ENCODE results near the gene AMZ2.
"Not testable (repeated sequence)": the region's sequence is repeated elsewhere in the genome, so short reads cannot be mapped to it uniquely, and the experiment has no call there.

AMZ2 gene, protein sequence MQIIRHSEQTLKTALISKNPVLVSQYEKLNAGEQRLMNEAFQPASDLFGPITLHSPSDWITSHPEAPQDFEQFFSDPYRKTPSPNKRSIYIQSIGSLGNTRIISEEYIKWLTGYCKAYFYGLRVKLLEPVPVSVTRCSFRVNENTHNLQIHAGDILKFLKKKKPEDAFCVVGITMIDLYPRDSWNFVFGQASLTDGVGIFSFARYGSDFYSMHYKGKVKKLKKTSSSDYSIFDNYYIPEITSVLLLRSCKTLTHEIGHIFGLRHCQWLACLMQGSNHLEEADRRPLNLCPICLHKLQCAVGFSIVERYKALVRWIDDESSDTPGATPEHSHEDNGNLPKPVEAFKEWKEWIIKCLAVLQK

DNA sequence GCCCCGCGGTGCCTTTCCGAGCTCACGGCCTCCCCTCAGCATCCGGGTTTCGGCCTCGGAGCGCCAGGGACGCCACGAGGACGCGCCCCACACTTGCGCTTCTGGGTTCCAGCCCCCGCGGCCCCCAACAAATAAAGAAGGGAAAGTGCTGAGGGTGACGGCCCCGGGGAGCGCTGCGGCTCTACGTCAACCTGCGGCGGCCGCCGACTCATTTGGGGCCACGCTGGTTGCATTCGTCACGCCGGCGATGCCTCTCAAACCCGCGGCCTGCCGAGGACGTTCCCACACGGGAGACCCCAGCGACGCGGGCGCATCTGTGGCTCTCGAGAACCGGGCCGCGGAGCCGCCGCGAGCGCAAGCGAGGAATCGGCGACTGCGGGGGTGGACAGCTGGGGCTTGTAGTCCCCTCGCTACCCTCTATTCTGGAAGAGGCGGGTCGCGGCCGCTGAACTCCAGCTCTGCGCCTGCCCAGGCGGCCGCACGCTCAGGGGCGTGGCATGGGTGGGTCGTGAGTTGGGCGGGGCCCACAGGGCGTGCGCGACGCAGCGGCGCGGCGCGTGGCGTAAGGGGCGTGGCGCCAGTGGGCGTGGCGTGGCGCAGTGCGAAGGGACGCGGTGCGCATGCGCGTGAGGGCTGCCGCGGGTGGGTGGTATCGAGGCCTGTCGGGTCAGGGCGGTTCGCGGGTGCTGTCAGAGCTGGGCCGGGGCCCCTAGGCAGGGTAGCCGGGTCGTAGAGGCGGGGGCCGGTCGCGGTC, at the start of gene AMZ2:
TSS of gene AMZ2 (plus strand) at position 599 of the 754 bp plus-strand sequence. CDS start 2,145 bp downstream, outside the sequence.
- DNase-seq: peak; percentile 97

DNA sequence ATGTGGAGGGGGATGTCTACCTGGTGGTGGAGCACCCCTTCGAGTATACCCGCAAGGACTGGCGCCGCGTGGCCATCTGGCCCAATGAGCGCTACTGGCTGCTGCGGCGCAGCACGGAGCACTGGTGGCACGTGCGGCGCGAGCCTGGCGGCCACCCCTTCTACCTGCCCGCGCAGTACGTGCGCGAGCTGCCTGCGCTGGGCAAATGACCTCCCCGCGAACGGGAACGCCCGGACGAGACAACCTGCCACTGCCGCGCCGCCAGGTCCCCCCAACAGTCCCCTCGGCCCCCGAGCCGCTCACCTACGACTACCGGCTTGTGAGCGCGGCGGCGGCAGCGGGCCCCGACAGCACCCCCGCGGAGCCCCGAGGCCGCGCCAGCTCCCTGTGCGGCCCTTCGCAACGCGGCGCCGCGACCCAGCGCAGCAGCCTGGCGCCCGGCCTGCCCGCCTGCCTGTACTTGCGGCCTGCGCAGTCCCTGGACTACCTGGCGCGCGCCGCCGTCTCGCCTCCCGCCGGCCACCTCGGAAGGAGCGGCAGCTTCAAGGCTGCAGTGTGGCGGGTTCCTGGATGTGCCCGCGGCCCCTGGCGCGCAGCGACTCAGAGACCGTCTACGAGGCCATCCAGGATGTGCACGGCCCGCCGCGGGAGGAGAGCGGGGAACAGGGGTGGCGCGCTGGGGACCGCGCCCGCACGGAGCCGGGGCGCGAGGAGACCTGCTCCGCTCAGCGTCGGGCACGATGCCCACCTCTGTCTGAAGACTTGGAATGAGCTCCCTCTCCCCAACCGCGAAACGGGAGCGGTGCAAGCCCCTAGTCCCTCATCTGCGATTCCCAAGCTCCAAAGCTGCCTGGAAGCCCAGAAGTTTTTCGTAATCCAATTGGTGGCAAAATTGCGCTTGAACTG, 48.7 kb upstream of the AMZ2 start:
- no peak for DNase-seq

DNA sequence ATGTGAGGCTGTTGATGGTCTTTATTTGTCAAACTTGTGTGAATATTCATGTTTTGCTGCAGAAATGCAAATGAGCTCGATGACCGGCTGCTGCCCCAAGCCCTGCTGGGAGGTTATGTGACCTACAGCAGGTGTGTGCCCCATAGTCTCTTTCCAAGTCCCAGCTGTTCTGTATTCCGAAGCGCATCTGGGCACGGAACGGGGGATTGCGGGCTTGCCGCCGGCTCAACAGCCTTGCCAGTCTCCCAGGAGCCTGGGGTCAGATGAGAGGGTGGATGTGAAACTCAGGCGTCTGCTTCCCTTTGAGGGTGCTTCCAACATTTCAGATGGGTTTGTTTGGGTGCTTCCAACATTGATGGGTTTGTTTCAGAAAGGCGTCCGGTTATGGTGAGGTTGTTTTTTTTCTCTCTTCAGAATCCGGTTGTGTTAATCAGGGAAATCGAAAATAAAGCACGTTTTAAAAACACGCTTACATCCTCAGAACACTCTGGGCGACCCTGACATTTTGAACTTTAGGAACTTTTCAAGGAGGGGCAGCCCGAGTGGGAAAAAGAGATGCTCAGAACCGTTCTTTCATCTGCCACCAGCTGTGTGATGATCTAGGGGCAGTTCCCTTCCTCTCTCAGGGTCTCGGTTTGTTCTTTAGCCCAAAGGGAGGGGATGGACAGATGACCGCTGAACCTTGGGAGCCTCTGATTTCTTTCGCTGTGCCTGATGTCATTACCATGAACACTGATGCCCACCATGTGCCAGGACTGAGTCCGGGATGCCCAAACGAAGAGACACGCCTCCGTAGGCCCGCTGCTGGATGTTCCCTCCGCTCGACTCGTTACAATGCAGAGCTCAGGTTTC, 47.8 kb upstream of the AMZ2 start:
- DNase-seq: no peak

DNA sequence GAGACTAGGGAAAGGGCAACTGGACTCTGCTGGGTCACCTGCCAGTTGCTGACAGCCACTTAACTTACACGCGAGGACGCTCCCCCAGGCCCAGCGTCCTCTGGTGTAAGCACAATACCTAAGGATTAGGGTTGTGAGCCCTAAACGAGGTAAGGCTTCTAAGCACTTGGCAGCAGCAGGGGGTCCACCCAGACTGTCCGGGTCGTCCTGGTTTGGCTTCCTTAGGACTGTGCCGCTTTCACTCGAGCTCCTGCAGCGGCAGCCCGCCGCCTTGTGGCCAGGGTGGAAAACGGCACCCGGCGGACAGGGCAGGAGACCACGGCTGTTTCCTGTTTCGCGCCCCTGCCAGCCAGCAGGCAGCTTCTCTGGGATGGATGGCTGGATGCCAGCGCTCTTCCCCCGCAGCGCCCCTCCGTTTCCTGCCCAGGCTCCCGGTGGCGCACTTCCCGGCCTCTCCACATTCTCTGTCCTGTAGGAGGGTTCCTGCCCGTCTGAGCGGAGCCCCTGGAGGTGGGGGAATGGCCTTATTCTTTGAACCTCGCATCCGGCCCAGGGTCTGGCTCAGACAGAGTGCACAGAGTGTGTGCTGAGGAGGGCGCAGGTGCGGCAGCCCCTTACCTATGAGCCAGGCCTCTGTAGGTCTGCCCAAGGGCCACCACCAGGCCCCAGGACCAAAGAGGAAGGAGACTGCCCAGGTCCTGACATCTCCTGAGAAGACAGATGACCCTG, 47.0 kb upstream of the AMZ2 start:
- peak; percentile 86 for DNase-seq

DNA sequence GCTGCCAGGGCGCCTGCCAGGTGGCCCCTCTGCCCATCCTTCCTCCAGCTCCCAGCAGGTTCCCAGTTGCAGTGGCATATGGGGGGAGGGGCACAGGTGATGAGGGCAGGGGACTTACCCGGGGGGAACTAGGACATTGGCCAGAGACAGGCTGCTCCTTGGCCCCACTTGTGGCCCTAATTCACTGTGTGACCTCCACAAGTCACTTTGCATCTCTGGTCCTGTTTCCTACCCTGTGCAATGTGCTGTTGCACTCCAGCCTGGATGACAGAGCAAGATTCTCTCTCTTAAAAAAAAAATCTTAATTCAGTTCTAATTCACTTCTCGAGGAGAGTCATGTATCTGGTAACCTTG, 46.4 kb upstream of the AMZ2 start:
- DNase-seq: not testable (repeated sequence)

DNA sequence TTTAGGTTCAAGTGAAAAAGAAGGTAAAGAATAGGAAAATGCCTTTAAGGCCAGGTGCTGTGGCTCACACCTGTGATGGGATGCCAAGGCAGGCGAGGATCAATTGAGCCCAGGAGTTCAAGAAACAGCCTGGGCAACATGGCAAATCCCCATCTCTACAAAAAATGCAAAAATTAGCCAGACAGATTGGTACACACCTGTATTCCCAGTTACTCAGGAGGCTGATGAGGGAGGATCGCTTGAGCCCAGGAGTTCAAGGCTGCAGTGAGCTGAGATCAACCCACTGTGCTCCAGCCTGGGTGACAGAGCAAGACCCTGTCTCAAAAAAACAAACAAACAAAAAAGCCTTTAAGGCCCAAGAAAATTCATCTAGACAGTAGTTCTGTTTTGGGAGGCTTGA, 45.5 kb upstream of the AMZ2 start:
- DNase-seq: not testable (repeated sequence)

DNA sequence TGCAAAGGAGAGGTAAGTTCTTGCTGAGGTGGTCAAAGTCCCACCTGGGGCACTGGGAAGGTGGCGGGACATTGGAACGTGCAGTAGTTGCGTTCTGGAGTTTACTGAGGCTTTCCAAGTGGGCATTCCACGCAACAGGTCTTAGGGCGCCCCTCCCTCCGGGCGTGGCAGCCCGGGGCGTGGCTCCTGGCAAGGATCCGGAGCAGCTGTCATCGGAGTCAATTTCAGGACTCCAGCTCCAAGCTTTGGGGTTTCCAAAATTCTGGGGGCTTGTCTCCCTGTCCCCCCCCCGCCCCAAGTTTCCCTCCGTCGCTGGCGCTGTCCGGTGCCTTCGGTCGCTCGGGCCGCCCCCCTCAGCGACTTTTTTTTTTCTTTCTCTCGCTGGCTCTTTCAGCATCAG, 43.1 kb upstream of the AMZ2 start:
- peak; percentile 36 for DNase-seq

DNA sequence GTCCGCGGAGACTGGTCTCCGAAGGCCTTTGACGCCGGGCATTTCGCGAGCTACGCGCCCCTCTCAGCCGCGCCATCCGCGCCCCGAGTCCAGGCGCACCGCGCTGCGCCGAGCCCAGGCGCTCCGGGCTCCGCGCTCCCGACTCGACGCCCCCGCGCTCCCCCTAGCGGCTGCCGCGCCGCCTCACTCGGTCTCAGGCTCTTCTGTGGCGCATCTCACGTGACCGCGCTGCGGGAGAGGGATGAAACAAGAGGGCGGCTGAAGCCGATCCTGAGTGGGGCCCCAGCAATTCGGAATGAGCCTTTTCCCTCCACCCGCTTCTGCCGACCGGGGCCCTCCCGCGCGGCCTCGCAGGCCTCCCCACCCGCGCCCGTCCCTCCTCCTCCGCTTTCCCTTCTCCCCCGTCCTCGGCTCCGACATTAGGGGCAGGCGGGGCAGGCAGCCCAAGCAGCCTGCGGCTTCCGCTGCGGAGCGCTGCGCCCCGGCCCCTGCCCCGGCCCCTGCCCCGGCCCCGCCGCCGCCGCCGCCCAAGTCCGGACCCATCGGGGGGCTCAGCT, 42.5 kb upstream of the AMZ2 start:
- peak; percentile 94 for DNase-seq

DNA sequence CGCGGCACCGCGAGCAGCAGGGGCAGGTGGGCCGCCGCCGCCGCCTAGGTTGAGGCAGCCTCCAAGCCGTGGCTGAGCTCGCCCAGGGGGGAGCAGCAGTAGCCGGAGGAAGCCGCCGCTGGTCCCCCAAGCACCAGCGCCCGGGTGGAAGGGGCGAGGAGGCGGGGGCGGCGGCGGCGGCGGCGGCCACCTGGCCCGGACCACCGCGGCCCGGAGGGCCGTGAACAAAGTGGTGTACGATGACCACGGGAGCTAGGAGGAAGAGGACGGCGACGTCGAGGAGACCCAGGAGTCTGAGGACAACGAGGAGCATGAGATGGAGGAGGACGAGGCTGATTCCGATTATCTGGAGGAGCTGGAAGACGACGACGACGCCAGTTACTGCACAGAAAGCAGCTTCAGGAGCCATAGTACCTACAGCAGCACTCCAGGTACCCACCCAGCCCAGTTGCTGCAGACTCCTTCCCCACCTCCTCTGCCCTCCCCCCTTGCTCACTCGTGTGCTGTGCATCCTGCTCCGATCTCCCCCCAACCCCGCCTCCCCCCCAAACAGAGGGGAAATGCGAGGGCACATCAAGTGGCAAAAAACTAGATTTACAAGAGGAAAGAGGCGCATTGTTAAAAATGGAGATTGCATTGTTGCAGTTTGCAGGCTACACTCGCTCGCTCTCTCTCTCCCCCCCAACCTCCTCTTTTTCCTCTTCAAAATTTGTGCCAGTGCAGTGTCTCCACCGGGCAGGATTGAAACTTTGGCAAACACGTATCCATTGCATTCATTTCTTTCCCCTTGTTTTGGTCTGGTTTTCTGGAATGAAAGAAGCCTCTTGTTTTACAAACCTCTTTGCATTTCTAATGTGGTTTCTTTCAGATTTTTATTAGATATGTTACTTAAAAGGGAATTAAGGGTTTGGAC, 41.8 kb upstream of the AMZ2 start:
- DNase-seq: no peak

DNA sequence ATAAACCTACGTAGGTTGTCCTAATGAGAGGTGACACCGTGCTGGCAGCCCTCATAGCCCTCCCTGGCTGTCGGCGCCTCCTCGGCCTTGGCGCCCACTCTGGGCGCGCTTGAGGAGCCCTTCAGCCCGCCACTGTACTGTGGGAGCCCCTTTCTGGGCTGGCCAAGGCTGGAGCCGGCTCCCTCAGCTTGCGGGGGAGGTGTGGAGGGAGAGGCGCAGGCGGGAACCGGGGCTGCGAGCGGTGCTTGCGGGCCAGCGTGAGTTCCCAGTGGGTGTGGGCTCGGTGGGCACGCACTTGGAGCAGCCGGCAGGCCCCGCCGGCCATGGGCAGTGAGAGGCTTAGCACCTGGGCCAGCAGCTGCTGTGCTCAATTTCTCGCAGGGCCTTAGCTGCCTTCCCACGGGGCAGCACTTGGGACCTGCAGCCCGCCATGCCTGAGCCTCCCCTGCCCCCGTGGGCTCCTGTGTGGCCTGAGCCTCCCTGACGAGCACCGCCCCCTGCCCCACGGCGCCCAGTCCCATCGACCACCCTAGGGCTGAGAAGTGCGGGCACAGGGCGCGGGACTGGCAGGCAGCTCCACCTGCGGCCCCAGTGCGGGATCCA, 40.1 kb upstream of the AMZ2 start:
- DNase-seq: no peak

DNA sequence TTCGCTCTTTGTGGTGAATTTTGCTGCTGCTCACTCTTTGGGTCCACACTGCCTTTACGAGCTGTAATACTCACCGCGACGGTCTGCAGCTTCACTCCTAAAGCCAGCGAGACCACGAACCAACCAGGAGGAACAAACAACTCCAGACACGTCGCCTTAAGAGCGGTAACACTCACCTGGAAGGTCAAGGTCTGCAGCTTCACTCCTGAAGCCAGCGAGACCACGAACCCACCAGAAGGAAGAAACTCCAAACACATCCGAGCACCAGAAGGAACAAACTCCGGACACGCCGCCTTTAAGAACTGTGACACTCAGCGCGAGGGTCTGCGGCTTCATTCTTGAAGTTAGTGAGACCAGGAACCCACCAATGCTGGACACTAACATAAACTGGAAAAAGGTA, 39.2 kb upstream of the AMZ2 start:
- not testable (repeated sequence) for DNase-seq

DNA sequence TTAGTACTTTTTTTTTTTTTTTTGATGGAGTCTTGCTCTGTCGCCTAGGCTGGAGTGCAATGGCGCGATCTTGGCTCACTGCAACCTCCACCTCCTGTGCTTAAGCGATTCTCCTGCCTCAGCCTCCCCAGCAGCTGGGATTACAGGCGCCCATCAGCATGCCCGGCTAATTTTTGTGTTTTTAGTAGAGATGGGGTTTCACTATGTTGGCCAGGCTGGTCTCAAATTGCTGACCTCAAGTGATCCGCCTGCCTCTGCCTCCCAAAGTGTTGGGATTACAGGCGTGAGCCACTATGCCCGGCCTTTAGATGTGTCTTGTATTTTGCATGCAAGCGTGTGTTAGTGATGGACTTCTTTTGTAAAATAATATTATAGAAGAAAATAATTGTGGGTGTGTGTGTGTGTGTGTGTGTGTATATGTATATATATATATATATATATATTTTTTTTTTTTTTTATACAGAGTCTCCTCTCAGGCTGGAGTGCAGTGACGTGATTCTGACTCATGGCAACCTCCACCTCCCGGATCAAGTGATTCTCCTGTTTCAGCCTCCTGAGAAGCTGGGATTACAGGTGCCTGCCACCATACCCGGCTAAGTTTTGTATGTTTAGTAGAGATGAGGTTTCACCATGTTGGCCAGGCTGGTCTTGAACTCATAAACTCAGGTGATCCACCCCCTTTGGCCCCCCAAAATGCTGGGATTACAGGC, 38.5 kb upstream of the AMZ2 start:
- DNase-seq: not testable (repeated sequence)

DNA sequence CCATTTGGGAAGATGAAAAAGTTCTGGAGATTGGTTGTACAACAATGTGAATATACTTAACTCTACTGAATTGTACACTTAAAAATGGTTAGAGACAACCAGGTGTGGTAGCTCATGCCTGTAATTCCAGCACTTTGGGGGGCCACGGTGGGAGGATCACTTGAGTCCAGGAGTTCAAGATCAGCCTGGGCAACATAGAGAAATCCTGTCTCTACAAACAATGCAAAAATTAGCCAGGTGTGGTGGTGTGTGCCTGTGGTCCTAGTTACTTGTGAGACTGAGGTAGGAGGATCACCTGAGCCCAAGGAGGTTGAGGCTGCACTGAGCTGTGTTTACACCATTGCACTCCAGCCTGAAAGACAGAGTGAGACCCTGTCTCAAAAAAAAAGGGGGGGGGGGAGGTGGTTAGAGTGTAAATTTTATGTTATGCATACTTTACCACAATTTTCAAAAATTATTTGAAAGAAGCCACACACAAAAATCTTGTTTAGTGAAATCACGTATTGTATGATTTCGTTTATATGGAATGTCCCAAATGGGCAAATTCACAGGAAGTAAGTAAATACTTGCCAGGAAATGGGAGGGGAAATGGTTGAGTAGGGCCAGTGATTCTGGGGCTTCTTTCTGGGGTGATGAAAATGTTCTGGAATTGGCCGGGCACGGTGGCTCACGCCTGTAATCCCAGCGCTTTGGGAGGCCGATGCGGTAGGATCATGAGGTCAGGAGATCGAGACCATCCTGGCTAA, 37.1 kb upstream of the AMZ2 start:
- no peak for DNase-seq

DNA sequence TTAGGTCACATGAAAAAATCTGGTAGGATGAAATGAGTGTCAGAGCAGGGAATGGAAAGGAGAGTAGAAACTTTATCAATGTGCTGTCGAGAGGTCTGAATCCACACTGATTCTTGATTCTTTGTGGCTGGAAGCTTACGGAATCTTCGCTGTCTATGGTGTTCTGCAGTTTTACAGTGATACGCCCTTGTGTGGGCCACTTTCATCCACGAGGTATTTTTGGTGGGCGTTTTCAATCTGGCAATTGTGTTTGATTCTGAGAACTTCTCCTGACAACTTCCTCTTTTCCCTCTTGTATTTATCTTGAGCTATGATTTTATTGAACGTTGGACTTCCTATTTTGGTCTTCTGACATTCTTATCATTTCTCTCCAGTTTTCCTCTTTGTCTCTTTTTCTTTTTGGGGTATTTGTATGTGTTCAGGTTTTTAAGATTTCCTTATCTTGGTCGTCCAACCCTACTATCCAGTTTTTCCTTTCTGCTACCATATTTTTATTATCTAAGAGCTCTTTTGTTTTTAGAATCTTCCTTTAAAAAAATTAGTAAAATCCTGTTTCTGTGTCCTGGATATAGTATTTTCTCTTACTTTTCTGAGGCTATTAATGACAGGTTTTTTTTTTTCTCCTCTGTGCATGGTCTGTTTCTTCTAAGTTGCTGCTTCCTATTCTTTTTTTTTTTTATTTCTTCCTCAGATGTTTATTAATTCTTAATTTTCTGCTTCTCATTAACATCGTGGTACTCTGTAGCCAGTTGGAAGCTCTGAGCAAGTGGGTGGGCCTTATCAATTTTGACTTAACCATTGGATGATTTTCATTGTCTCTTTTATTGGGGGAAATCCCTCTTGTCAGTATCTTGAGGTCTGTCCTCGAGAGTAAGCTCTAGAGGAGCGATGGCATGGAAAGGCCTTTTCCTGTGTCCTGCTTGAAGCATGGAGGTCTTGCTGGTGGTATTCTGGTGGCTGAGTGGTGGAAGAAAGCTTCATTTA, 34.1 kb upstream of the AMZ2 start:
- DNase-seq: not testable (repeated sequence)

DNA sequence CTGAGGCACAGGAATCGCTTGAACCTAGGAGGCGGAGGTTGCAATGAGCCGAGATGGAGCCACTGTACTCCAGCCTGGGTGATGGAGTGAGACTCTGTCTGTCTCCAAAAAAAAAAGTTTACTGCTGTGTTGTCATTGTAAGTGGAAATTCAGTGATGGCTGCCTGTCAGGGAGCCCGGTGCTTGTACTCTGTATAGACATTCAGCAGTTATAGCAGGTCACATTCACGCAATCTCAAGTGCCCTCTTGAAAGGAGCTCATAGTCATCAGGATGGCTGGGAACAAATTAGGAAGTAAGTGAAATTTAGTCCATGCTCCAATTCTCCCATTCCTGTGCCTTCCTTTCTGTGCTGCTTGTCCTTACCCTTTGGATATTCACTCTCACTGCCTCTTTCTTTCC, 32.4 kb upstream of the AMZ2 start:
- not testable (repeated sequence) for DNase-seq

DNA sequence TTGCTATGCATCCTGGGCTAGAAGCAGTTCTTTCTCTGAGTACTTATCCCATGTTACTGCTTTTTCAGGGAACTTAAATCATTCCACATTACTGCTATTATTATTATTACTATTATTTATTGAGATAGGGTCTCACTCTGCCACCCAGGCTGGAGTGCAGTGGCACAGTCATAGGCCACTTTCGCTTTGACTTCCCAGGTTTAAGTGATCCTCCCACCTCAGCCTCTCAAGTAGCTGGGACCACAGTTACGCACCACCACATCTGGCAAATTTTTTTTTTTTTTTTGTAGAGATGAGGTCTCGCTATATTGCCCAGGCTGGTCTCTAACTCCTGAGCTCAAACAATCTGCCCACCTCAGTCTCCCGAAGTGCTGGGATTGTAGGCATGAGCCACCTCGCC, 28.4 kb upstream of the AMZ2 start:
- not testable (repeated sequence) for DNase-seq

DNA sequence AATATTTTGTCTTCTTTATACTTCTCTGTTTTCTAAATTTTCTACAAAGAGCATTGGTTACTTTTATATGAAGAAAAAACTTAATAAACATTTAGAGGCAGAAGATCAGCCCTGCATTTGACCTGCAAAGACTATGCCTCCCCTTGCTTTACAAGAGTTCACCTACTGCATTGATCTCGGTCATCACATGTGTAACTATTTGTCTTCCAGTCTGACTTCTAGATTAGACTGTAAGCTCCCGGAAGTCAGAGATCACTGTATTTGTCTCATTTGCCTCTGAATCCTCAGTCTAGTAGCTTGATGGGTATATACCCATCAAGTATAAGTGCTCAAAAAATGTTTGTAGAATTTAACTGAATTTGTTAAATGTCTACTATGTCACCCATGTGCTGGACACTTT, 27.7 kb upstream of the AMZ2 start:
- DNase-seq: not testable (repeated sequence)

Measured in femur (tissue), 1 donor.